ENCODE results near the gene LHFPL2. TPM values are rescaled to one million over a fixed set of nuclear protein-coding genes. Genes with fewer than 3 reads are reported as not detected.

Gene LHFPL2
- total and polyA plus RNA-seq, 9 of the 15 experiments (the other 6 are each of a cell fraction or from before 2014, with no cell fraction given), result 1.0 to 6.6 (median 4.6) TPM

DNA sequence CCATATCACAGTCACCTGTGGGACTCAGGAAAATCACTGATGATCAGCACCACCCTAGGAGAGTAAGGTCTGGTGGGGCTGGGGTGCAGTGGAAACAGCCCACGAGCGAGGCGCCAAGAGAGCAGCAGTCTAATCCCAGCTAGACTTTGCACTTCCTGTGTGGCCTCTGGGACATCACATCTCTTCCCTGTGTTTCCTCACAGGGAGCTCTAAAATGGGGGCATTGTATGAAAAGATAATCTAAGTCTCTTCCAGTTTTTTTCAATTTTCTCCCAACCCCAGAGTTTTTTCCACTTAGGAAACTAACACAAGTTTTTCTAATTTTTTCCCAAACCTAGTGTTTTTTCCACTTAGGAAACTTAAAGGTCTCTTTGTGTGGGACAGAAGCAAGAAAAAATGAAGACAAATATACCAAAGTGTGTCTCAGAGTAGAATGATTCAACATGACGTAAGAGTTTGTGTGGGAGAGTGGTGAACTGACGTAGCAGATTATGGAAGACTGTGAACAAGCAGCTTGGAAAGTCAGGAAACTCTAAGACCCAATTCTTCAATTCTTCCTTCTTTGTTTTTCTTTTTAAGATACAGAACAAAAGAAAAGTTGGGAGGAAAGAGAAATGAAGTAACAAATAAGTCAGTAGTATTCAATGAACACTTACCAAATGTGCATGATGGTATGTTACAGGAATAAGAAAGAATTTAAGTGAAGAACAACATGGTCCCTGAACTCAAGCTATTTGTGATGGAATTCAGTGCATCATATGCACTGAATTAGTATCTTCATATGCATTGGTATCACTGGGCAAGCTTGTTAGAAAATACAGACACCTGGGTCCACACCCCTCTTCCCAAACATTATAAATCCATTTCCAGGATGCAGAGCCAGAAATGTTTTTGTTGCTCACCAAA, 51.3 kb downstream of the LHFPL2 start:
- CTCF ChIA-PET (ENCODE audit: low intra/inter-chr PET ratio), result interaction anchor here (0.7 kb wide), 1 partner anchor 26 kb away, joined by 3 read pairs; no protein-coding TSS in a partner anchor
- WGBS (ENCODE audit: insufficient coverage, low coverage, missing lambda C conversion rate), result 41% methylated on average over 5 of the region's 5 CpGs
- Histone ChIP-seq H3K9me3 (replicated peaks; ENCODE audit: control insufficient read depth, insufficient read depth, low read depth, low read length) (no peaks in the 10 kb centered on the region), H3K4me2 (ENCODE audit: insufficient read depth, low read length) (no peak overlapping the region), H3K4me1 (replicated peaks in 1 of 2; ENCODE audit: control insufficient read depth in 2 of 2, insufficient read depth in 2 of 2, low read length in 2 of 2) (peaks cover 0 to 24% of the 10 kb centered on the region in 2 experiments; a peak in 3 of 5 replicates), H4K20me1 (replicated peaks; ENCODE audit: control insufficient read depth, insufficient read depth, low read length) (no peaks in the 10 kb centered on the region), H3K36me3 (ENCODE audit: control insufficient read depth, insufficient read depth, low read length) (no peaks in the 10 kb centered on the region), H3K9ac (ENCODE audit: insufficient read depth in 1 of 2, low read depth in 2 of 2, low read length in 2 of 2) (no peak overlapping the region), H3K4me3 (no peak overlapping the region), H3K27me3 (ENCODE audit: control insufficient read depth in 2 of 2, insufficient read depth in 2 of 2, low read length in 2 of 2) (no peaks in the 10 kb centered on the region), H3K9me1 (ENCODE audit: control insufficient read depth, insufficient read depth, low read length) (no peaks in the 10 kb centered on the region), H3K79me2 (ENCODE audit: control insufficient read depth, insufficient read depth, low read length) (no peaks in the 10 kb centered on the region), H3K27ac (ENCODE audit: extremely low read depth, low read depth, low read length) (no peak overlapping the region), H2AFZ (ENCODE audit: low read depth, low read length) (no peak overlapping the region)
- FAIRE-seq (no peak), ATAC-seq (peak; percentile 52; the same call in 2 of the 3 replicates), DNase-seq (ENCODE audit: extremely low read depth in 1 of 4, low spot score in 3 of 4) (peak in 2 of 4 experiments; percentile 23 to 31)
- no TSS peak for BruUV-seq (replicated peaks)
- intact Hi-C loops (cut with micrococcal nuclease) (no loop called here), in situ Hi-C loops (cut with MboI) (no loop called here)
- POLR2A ChIA-PET, result interaction anchor here (0.9 to 1.7 kb wide), 3 partner anchors 10 to 72 kb away, joined by 3 to 5 read pairs (median 4); no protein-coding TSS in a partner anchor
- TF ChIP-seq, protein P1, sequence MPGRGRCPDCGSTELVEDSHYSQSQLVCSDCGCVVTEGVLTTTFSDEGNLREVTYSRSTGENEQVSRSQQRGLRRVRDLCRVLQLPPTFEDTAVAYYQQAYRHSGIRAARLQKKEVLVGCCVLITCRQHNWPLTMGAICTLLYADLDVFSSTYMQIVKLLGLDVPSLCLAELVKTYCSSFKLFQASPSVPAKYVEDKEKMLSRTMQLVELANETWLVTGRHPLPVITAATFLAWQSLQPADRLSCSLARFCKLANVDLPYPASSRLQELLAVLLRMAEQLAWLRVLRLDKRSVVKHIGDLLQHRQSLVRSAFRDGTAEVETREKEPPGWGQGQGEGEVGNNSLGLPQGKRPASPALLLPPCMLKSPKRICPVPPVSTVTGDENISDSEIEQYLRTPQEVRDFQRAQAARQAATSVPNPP (IDR thresholded peaks at IDR 0.05; ENCODE audit: borderline replicate concordance, insufficient read depth, insufficient read length), result no peak
- TF ChIP-seq, protein P2, sequence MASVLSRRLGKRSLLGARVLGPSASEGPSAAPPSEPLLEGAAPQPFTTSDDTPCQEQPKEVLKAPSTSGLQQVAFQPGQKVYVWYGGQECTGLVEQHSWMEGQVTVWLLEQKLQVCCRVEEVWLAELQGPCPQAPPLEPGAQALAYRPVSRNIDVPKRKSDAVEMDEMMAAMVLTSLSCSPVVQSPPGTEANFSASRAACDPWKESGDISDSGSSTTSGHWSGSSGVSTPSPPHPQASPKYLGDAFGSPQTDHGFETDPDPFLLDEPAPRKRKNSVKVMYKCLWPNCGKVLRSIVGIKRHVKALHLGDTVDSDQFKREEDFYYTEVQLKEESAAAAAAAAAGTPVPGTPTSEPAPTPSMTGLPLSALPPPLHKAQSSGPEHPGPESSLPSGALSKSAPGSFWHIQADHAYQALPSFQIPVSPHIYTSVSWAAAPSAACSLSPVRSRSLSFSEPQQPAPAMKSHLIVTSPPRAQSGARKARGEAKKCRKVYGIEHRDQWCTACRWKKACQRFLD (CRISPR knock-in tag; IDR thresholded peaks at IDR 0.05), result peak; percentile 32; the same call in 1 of the 2 replicates
- no peak for TF ChIP-seq ATF1 (CRISPR knock-in tag; IDR thresholded peaks at IDR 0.05)
- peak; percentile 88 for TF ChIP-seq ATF1 (tag; IDR thresholded peaks at IDR 0.05)
- TF ChIP-seq ATF7 (IDR thresholded peaks at IDR 0.05), result peak; percentile 81
- TF ChIP-seq, protein P3, sequence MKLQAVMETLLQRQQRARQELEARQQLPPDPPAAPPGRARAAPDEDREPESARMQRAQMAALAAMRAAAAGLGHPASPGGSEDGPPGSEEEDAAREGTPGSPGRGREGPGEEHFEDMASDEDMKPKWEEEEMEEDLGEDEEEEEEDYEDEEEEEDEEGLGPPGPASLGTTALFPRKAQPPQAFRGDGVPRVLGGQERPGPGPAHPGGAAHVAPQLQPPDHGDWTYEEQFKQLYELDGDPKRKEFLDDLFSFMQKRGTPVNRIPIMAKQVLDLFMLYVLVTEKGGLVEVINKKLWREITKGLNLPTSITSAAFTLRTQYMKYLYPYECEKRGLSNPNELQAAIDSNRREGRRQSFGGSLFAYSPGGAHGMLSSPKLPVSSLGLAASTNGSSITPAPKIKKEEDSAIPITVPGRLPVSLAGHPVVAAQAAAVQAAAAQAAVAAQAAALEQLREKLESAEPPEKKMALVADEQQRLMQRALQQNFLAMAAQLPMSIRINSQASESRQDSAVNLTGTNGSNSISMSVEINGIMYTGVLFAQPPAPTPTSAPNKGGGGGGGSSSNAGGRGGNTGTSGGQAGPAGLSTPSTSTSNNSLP (IDR thresholded peaks at IDR 0.05; ENCODE audit: borderline replicate concordance, low read depth, low read length), result no peak
- TF ChIP-seq EGR1 (conservative IDR thresholded peaks at IDR 0.05), result peak; percentile 60
- 0 out of 2 replicates have a peak, but pooled peaks have one; percentile 22 for TF ChIP-seq EP400 (IDR thresholded peaks at IDR 0.05)
- TF ChIP-seq ZNF212 (CRISPR knock-in tag; IDR thresholded peaks at IDR 0.05), result no peak
- TF ChIP-seq ATF4 (CRISPR knock-in tag; IDR thresholded peaks at IDR 0.05), result 0 out of 2 replicates have a peak, but pooled peaks have one; percentile 24
- no peak for TF ChIP-seq CEBPG (CRISPR knock-in tag; IDR thresholded peaks at IDR 0.05)
- peak; percentile 74 to 90 for TF ChIP-seq CEBPG (tag; conservative IDR thresholded peaks at IDR 0.05 in 1 of 2, IDR thresholded peaks at IDR 0.05 in 1 of 2)
- peak; percentile 25; the same call in 1 of the 2 replicates for TF ChIP-seq VEZF1 (CRISPR knock-in tag; IDR thresholded peaks at IDR 0.05)
- peak; percentile 26; the same call in 1 of the 2 replicates for TF ChIP-seq ETV1 (tag; conservative IDR thresholded peaks at IDR 0.05; ENCODE audit: low read depth)

Measured in K562 (cell line).